GM23338 (cell line): ENCODE results near the gene ADGRG6. TPM values are rescaled to one million over a fixed set of nuclear protein-coding genes. Genes with fewer than 3 reads are reported as not detected.

Experiments used
- REST ChIP-seq: IDR thresholded peaks from one replicate; pipeline ENCODE4 v1.6.1; 2018; ENCODE audit warnings: antibody characterized with exemption; ENCODE audit not compliant: unreplicated experiment
- ZNF462 ChIP-seq: fragments of 250-450 bp; sonication (Bioruptor Pico); IDR thresholded peaks from 2 replicates; pipeline ENCODE4 v1.5.0; 2020; ENCODE audit warnings: mild to moderate bottlenecking, moderate library complexity
- polyA plus RNA-seq: library from polyadenylated mRNA; unstranded; fragments of >200 nt; fragmentation: Nextera tagmentation; extraction: Ambion mirVana; gene quantifications from 2 replicates; pipeline ENCODE4 v1.2.1, GENCODE V29; 2016
- total RNA-seq: library from RNA; depleted of rRNA; stranded (reverse); fragments of >200 nt; shearing (Covaris generic); gene quantifications from 2 replicates; pipeline ENCODE4 v1.2.3, GENCODE V29; 2014
- TF ChIP-seq, protein P1 (sequence below), 2 experiments: fragments of 200-600 bp in 1 of 2; sonication (generic) in 1 of 2; conservative IDR thresholded peaks; 2 replicates each; pipeline versions ENCODE4 v1.5.1 to v1.6.1; 2016 to 2017; ENCODE audit warnings: antibody characterized with exemption in 2 of 2, low read depth in 2 of 2, mild to moderate bottlenecking in 2 of 2, moderate library complexity in 1 of 2

ADGRG6 gene
- total and polyA plus RNA-seq, 2 experiments from 2014 or later = 1.3 to 7.7 TPM

DNA sequence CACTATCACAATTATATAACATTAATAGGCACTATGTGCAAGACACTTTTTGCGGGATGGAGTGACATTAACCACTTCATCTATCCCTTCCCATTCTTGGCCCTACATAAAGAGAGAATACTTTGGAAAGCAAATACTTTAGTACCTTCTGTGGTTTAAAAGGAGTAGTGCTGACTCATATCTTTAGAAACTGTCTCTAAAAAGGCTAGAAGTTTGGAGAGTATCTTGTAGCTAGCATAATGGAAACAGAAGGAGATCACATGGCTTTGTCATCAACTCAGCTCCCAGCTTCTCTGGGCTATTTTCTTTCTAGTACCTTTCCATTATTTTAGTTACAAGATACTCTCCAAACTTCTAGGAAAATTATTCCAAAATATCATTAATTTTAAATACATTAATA, 157.5 kb downstream of the ADGRG6 start (continued):
- TF ChIP-seq ZNF462 = no peak
- TF ChIP-seq, protein P1, sequence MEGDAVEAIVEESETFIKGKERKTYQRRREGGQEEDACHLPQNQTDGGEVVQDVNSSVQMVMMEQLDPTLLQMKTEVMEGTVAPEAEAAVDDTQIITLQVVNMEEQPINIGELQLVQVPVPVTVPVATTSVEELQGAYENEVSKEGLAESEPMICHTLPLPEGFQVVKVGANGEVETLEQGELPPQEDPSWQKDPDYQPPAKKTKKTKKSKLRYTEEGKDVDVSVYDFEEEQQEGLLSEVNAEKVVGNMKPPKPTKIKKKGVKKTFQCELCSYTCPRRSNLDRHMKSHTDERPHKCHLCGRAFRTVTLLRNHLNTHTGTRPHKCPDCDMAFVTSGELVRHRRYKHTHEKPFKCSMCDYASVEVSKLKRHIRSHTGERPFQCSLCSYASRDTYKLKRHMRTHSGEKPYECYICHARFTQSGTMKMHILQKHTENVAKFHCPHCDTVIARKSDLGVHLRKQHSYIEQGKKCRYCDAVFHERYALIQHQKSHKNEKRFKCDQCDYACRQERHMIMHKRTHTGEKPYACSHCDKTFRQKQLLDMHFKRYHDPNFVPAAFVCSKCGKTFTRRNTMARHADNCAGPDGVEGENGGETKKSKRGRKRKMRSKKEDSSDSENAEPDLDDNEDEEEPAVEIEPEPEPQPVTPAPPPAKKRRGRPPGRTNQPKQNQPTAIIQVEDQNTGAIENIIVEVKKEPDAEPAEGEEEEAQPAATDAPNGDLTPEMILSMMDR (conservative IDR thresholded peaks at IDR 0.05; ENCODE audit: low read depth in 2 of 2) = no peak
- TF ChIP-seq REST = no peak
